ENCODE results near the gene ERP44. TPM values are rescaled to one million over a fixed set of nuclear protein-coding genes. Genes with fewer than 3 reads are reported as not detected.

The ERP44 gene
- total and polyA plus RNA-seq, 2 donors (not counting 3 experiments of a cell fraction or from before 2014, with no cell fraction given), result 9.9 to 21.4 TPM

DNA sequence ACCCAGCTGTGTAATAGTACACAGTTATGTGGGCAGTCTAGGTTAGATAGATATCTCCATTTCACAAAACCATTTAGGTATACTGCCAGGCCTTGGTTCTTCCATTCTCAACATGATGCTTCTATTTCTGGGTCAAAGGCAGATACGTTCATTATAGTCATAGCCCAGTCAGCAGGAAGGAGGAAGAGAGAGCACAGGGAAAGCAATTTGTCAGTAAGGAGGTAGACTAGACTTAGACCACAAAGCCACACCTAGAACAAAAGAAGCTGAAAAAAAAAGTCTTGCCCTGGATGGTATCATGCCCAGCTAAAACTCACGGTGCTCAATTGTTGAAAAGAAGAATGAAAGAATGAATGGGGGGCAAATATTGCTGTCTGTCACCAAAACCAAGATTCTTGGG, 7.8 kb upstream of the ERP44 start:
- no peaks in the 10 kb centered on the region for H3K9me1 ChIP-seq (replicated peaks; ENCODE audit: control insufficient read depth, extremely low read depth, insufficient read depth, low read length)
- TF ChIP-seq POLR2AphosphoS5 (IDR thresholded peaks at IDR 0.05; ENCODE audit: insufficient read depth, low read depth, low read length), result no peak
- TF ChIP-seq FOS (IDR thresholded peaks at IDR 0.05; ENCODE audit: borderline replicate concordance, insufficient read depth, low read length), result no peak
- TF ChIP-seq JUN (IDR thresholded peaks at IDR 0.05; ENCODE audit: borderline replicate concordance, insufficient read depth, insufficient read length, low read depth), result no peak
- no peak for TF ChIP-seq POLR2A (IDR thresholded peaks at IDR 0.05; ENCODE audit: low read depth, low read length)
- no peak for TF ChIP-seq MYC (IDR thresholded peaks at IDR 0.05; ENCODE audit: low read depth, low read length)
- TF ChIP-seq, protein P1, sequence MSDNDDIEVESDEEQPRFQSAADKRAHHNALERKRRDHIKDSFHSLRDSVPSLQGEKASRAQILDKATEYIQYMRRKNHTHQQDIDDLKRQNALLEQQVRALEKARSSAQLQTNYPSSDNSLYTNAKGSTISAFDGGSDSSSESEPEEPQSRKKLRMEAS (IDR thresholded peaks at IDR 0.05; ENCODE audit: insufficient read depth, insufficient read length), result no peak
- TF ChIP-seq, protein P2, sequence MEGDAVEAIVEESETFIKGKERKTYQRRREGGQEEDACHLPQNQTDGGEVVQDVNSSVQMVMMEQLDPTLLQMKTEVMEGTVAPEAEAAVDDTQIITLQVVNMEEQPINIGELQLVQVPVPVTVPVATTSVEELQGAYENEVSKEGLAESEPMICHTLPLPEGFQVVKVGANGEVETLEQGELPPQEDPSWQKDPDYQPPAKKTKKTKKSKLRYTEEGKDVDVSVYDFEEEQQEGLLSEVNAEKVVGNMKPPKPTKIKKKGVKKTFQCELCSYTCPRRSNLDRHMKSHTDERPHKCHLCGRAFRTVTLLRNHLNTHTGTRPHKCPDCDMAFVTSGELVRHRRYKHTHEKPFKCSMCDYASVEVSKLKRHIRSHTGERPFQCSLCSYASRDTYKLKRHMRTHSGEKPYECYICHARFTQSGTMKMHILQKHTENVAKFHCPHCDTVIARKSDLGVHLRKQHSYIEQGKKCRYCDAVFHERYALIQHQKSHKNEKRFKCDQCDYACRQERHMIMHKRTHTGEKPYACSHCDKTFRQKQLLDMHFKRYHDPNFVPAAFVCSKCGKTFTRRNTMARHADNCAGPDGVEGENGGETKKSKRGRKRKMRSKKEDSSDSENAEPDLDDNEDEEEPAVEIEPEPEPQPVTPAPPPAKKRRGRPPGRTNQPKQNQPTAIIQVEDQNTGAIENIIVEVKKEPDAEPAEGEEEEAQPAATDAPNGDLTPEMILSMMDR (IDR thresholded peaks at IDR 0.05; ENCODE audit: extremely low read depth in 1 of 2, insufficient read depth in 1 of 2, low read depth in 1 of 2, low read length in 2 of 2), result no peak
- no peak for TF ChIP-seq EZH2 (IDR thresholded peaks at IDR 0.05; ENCODE audit: borderline replicate concordance, low read depth, low read length, severe bottlenecking)
- no peak for TF ChIP-seq GATA2 (IDR thresholded peaks at IDR 0.05; ENCODE audit: insufficient read depth, insufficient read length, low read depth, low read length)
- no peak for FAIRE-seq
- H3K27me3 ChIP-seq (ENCODE audit: control insufficient read depth in 2 of 2, insufficient read depth in 2 of 2, low read length in 2 of 2), result no peaks in the 10 kb centered on the region
- no peaks in the 10 kb centered on the region for H4K20me1 ChIP-seq (replicated peaks; ENCODE audit: control insufficient read depth, extremely low read depth, insufficient read depth, low read length)
- CTCF ChIA-PET, result no interaction called here
- POLR2A ChIA-PET, result no interaction called here
- intact Hi-C loops (cut with micrococcal nuclease) (no loop called here), dilution Hi-C loops (cut with MboI; ENCODE audit: extremely low pct_ligation_motif_present, low sequenced_read_pairs) (no loop called here)
- no peak overlapping the region for H3K4me3 ChIP-seq (replicated peaks in 1 of 3; ENCODE audit: insufficient read depth in 1 of 3, low read depth in 1 of 3, low read length in 3 of 3)
- H2AFZ ChIP-seq (ENCODE audit: low read depth, low read length), result no peak overlapping the region
- DNase-seq (ENCODE audit: low read depth, low spot score), result no peak
- no peak overlapping the region for H3K9ac ChIP-seq (replicated peaks; ENCODE audit: extremely low read depth, insufficient read depth, low read length)
- H3K79me2 ChIP-seq (ENCODE audit: control insufficient read depth, insufficient read depth, low read length), result no peaks in the 10 kb centered on the region
- no peak overlapping the region for H3K27ac ChIP-seq (ENCODE audit: insufficient read depth, low read depth, low read length)
- H3K4me1 ChIP-seq (ENCODE audit: control insufficient read depth, extremely low read depth, insufficient read depth, low read length), result no peaks in the 10 kb centered on the region
- no peaks in the 10 kb centered on the region for H3K9me3 ChIP-seq (replicated peaks; ENCODE audit: control insufficient read depth, insufficient read depth, low read length)
- H3K36me3 ChIP-seq (ENCODE audit: control insufficient read depth in 2 of 2, extremely low read depth in 1 of 2, insufficient read depth in 2 of 2, low read length in 2 of 2), result peaks cover 7 to 11% of the 10 kb centered on the region in 2 experiments
- BruUV-seq (replicated peaks), result no TSS peak
- H3K4me2 ChIP-seq (ENCODE audit: insufficient read depth, low read length), result no peak overlapping the region

Data from endothelial cell of umbilical vein (primary cell).